OCI-LY1 (cell line): ENCODE measurements around the gene ITPK1.

ENCODE experiments used
- EZH2 ChIP-seq: fragments of 200-600 bp; sonication (generic), shearing (Covaris generic); IDR thresholded peaks from 2 replicates; pipeline ENCODE4 v1.8.0; 2017; ENCODE audit warnings: borderline replicate concordance, mixed run types, mild to moderate bottlenecking, antibody characterized with exemption, low read length, moderate library complexity, mixed read lengths
- TF ChIP-seq, protein P1 (sequence below): fragments of 200-600 bp; sonication (generic), shearing (Covaris generic); IDR thresholded peaks from 2 replicates; pipeline ENCODE4 v1.5.1; 2017; ENCODE audit warnings: mild to moderate bottlenecking, antibody characterized with exemption, low read length, moderate library complexity, mixed read lengths

- TF ChIP-seq, protein P1, sequence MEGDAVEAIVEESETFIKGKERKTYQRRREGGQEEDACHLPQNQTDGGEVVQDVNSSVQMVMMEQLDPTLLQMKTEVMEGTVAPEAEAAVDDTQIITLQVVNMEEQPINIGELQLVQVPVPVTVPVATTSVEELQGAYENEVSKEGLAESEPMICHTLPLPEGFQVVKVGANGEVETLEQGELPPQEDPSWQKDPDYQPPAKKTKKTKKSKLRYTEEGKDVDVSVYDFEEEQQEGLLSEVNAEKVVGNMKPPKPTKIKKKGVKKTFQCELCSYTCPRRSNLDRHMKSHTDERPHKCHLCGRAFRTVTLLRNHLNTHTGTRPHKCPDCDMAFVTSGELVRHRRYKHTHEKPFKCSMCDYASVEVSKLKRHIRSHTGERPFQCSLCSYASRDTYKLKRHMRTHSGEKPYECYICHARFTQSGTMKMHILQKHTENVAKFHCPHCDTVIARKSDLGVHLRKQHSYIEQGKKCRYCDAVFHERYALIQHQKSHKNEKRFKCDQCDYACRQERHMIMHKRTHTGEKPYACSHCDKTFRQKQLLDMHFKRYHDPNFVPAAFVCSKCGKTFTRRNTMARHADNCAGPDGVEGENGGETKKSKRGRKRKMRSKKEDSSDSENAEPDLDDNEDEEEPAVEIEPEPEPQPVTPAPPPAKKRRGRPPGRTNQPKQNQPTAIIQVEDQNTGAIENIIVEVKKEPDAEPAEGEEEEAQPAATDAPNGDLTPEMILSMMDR: no peak
- TF ChIP-seq EZH2: no peak
Measured at GRCh38 chr14:92941531-92941930, 174.2 kb downstream of the ITPK1 start.
